Spleen (tissue), 7 donors: Measurements from ENCODE around the gene HMOX2.

Experiments
- POLR2A ChIP-seq, 3 donors: fragments of 450-650 bp; IDR thresholded peaks; one replicate each; pipeline ENCODE4 v1.5.1; 2017; ENCODE audit warnings: antibody characterized with exemption in 3 of 3, mild to moderate bottlenecking in 1 of 3
- POLR2AphosphoS5 ChIP-seq, 3 donors: sonication (generic); formaldehyde crosslinking; IDR thresholded peaks; one replicate each; pipeline ENCODE4 v1.5.1; 2017; ENCODE audit warnings: antibody characterized with exemption in 3 of 3
- TF ChIP-seq, protein P1 (sequence below), 11 experiments: fragments of 200-600 bp in 7 of 11; fragments of 450-650 bp in 4 of 11; sonication (generic) in 4 of 11; IDR thresholded peaks in 8 of 11; conservative IDR thresholded peaks in 3 of 11; 1 replicate in 7 of 11; 2 replicates in 4 of 11; pipeline versions ENCODE4 v1.4.0 to v1.8.0; 2016 to 2021; ENCODE audit warnings: antibody characterized with exemption in 11 of 11, inconsistent platforms in 4 of 11, mild to moderate bottlenecking in 1 of 11
- donor health status: DM: no; HTN: no; CAD: no; lungs with moderate emphysema.
- donor health status: DM: no; HTN: no; CAD: no.
- donor health status: DM: no; HTN: no; CAD: no.

DNA sequence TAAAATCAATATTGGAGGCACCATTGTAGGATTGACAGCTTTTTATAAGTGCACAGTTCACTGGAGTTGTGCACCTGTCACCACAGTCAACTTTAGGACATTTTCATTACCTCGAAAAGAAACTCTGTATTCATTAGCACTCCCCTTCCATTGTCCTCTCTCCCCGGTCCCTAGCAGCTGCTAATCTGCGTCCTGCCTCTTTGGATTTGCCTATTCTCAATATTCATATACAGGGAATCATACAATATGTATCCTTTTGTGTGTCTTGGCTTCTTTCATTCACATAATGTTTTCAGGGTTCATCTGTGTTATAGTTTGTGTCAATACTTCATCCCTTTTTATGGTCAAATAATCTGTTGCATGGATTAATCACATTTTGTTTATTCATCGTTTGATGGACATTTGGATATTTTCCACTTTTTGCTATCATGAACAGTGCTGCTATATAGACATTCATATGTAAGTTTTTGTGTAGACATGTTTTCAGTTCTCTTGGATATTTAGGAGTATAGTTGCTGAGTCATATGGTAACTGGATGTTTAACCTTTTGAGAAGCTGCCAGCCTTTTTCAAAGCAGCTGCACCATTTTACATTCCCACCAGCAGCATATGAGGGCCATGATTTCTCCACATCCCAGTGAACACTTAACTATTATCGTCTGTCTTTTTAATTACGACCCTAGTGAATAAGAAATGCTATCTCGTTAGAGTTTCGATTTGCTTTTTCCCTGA lies 40.7 kb upstream of the HMOX2 start:
- TF ChIP-seq, protein P1, sequence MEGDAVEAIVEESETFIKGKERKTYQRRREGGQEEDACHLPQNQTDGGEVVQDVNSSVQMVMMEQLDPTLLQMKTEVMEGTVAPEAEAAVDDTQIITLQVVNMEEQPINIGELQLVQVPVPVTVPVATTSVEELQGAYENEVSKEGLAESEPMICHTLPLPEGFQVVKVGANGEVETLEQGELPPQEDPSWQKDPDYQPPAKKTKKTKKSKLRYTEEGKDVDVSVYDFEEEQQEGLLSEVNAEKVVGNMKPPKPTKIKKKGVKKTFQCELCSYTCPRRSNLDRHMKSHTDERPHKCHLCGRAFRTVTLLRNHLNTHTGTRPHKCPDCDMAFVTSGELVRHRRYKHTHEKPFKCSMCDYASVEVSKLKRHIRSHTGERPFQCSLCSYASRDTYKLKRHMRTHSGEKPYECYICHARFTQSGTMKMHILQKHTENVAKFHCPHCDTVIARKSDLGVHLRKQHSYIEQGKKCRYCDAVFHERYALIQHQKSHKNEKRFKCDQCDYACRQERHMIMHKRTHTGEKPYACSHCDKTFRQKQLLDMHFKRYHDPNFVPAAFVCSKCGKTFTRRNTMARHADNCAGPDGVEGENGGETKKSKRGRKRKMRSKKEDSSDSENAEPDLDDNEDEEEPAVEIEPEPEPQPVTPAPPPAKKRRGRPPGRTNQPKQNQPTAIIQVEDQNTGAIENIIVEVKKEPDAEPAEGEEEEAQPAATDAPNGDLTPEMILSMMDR (IDR thresholded peaks at IDR 0.05 in 8 of 11, conservative IDR thresholded peaks at IDR 0.05 in 3 of 11), result no peak
- TF ChIP-seq POLR2A (IDR thresholded peaks at IDR 0.05) (no peak), POLR2AphosphoS5 (IDR thresholded peaks at IDR 0.05) (no peak)
